ENCODE results near the gene EXOC3L4. TPM values are rescaled to one million over a fixed set of nuclear protein-coding genes. Genes with fewer than 3 reads are reported as not detected.
"Not testable (repeated sequence)": the region's sequence is repeated elsewhere in the genome, so short reads cannot be mapped to it uniquely, and the experiment has no call there.

Gene EXOC3L4
- total RNA-seq, 2 donors from 2014 or later: 0.27 to 2.0 TPM

- intact Hi-C loops (cut with DNase I): no loop called here
- H3K27ac ChIP-seq: no peak overlapping the region
- H3K4me1 ChIP-seq (replicated peaks): no peaks in the 10 kb centered on the region
- WGBS: 92% methylated on average over 10 of the region's 10 CpGs
- H3K27me3 ChIP-seq (replicated peaks; ENCODE audit: insufficient read depth): no peaks in the 10 kb centered on the region
- TF ChIP-seq, protein P1, sequence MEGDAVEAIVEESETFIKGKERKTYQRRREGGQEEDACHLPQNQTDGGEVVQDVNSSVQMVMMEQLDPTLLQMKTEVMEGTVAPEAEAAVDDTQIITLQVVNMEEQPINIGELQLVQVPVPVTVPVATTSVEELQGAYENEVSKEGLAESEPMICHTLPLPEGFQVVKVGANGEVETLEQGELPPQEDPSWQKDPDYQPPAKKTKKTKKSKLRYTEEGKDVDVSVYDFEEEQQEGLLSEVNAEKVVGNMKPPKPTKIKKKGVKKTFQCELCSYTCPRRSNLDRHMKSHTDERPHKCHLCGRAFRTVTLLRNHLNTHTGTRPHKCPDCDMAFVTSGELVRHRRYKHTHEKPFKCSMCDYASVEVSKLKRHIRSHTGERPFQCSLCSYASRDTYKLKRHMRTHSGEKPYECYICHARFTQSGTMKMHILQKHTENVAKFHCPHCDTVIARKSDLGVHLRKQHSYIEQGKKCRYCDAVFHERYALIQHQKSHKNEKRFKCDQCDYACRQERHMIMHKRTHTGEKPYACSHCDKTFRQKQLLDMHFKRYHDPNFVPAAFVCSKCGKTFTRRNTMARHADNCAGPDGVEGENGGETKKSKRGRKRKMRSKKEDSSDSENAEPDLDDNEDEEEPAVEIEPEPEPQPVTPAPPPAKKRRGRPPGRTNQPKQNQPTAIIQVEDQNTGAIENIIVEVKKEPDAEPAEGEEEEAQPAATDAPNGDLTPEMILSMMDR (IDR thresholded peaks at IDR 0.05): no peak
- H3K36me3 ChIP-seq: no peaks in the 10 kb centered on the region
- no peak overlapping the region for H3K4me3 ChIP-seq
- no peak for DNase-seq (ENCODE audit: low spot score)
- H3K9me3 ChIP-seq: no peaks in the 10 kb centered on the region
These were observed 55.1 kb downstream of the EXOC3L4 start for GRCh38 chr14:103149351-103150237.

- H3K36me3 ChIP-seq: no peaks in the 10 kb centered on the region
- H3K27ac ChIP-seq: no peak overlapping the region
- no peak for TF ChIP-seq POLR2AphosphoS5 (IDR thresholded peaks at IDR 0.05)
- TF ChIP-seq POLR2A (IDR thresholded peaks at IDR 0.05): no peak
- TF ChIP-seq, protein P1 (IDR thresholded peaks at IDR 0.05): no peak
- no peak for DNase-seq (ENCODE audit: low spot score)
- no peaks in the 10 kb centered on the region for H3K27me3 ChIP-seq (replicated peaks; ENCODE audit: insufficient read depth)
- intact Hi-C loops (cut with DNase I): no loop called here
- H3K9me3 ChIP-seq: no peaks in the 10 kb centered on the region
- WGBS: 53% methylated on average over 15 of the region's 15 CpGs
- H3K4me1 ChIP-seq (replicated peaks): no peaks in the 10 kb centered on the region
- H3K4me3 ChIP-seq: no peak overlapping the region
These were observed 56.9 kb downstream of the EXOC3L4 start for GRCh38 chr14:103151270-103151945.

GRCh38 chr14:103155010-103155409 lies 60.5 kb downstream of the EXOC3L4 start:
- TF ChIP-seq POLR2AphosphoS5 (IDR thresholded peaks at IDR 0.05) (no peak), POLR2A (IDR thresholded peaks at IDR 0.05) (no peak)
- TF ChIP-seq, protein P1 (IDR thresholded peaks at IDR 0.05): no peak
- whole genome bisulfite sequencing: 47% methylated on average over 6 of the region's 6 CpGs
- intact Hi-C loops (cut with DNase I): no loop called here
- Histone ChIP-seq H3K4me3 (no peak overlapping the region), H3K4me1 (replicated peaks) (no peaks in the 10 kb centered on the region), H3K36me3 (no peaks in the 10 kb centered on the region), H3K9me3 (no peaks in the 10 kb centered on the region), H3K27me3 (replicated peaks; ENCODE audit: insufficient read depth) (no peaks in the 10 kb centered on the region), H3K27ac (no peak overlapping the region)
- no peak for DNase-seq (ENCODE audit: low spot score)

GRCh38 chr14:103155416-103155815 lies 60.9 kb downstream of the EXOC3L4 start:
- DNase-seq (ENCODE audit: low spot score); intact Hi-C loops (cut with DNase I); H3K36me3 ChIP-seq; H3K4me3 ChIP-seq; H3K9me3 ChIP-seq; H3K27ac ChIP-seq; H3K4me1 ChIP-seq (replicated peaks); H3K27me3 ChIP-seq (replicated peaks; ENCODE audit: insufficient read depth): not testable (repeated sequence)
- WGBS: 89% methylated on average over 7 of the region's 12 CpGs

DNA sequence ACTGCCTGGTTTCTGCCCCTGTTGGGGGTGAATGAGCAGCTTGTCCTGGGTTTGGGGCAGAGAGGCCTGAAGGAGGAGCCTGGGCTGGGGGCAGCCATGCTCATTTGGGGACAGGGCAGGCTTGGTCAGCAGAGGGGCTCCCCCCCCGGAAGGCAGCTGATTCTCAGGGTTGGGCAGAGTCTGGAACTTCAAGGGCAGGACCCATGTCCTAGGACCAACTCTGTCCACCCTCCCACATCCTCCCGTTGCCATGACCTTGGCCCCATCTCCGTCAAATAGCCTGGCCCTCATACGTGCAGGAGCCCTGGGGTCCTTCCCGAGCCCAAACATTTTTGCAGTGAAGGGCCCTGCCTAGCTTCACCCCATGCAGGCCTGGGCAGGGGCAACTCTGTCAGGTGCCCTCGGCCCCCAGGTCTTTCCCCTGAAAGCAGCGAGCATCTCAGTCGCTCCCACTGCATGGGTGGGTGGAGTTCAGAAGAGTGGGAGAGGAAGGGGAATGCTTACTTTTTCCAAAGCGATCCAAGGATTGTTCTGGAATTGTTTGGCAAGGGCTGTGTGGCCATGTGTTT lies 61.4 kb downstream of the EXOC3L4 start:
- H3K4me3 ChIP-seq: no peak overlapping the region
- intact Hi-C loops (cut with DNase I): no loop called here
- no peaks in the 10 kb centered on the region for H3K9me3 ChIP-seq
- H3K36me3 ChIP-seq: no peaks in the 10 kb centered on the region
- TF ChIP-seq POLR2A (IDR thresholded peaks at IDR 0.05): no peak
- no peak for TF ChIP-seq POLR2AphosphoS5 (IDR thresholded peaks at IDR 0.05)
- TF ChIP-seq, protein P1 (IDR thresholded peaks at IDR 0.05): no peak
- no peak for DNase-seq (ENCODE audit: low spot score)
- WGBS: 89% methylated on average over 9 of the region's 9 CpGs
- no peaks in the 10 kb centered on the region for H3K27me3 ChIP-seq (replicated peaks; ENCODE audit: insufficient read depth)
- no peak overlapping the region for H3K27ac ChIP-seq
- no peaks in the 10 kb centered on the region for H3K4me1 ChIP-seq (replicated peaks)

All from prostate gland (tissue), 2 donors.